ACC112 (cell line): ENCODE results near the gene ATXN1L.
"Not testable (repeated sequence)": the region's sequence is repeated elsewhere in the genome, so short reads cannot be mapped to it uniquely, and the experiment has no call there.

Source experiments
- H2AFZ ChIP-seq: fragments of 200-600 bp; sonication (generic); one replicate; pipeline ENCODE4 v1.6.0; 2017; ENCODE audit warnings: antibody characterized with exemption, low read length; ENCODE audit not compliant: unreplicated experiment
- H3K27ac ChIP-seq: fragments of 200-600 bp; sonication (generic); 2 replicates; pipeline ENCODE4 v1.5.1; 2014; ENCODE audit warnings: low read depth, mild to moderate bottlenecking, antibody characterized with exemption, low read length, moderate library complexity
- H3K27me3 ChIP-seq: fragments of 200-600 bp; sonication (generic); 2 replicates; pipeline ENCODE4 v1.6.1; 2014; ENCODE audit warnings: mild to moderate bottlenecking, antibody characterized with exemption, low read length, moderate library complexity, mixed read lengths; ENCODE audit not compliant: insufficient read depth
- H3K36me3 ChIP-seq: fragments of 200-600 bp; sonication (generic); 2 replicates; pipeline ENCODE4 v1.6.1; 2016; ENCODE audit warnings: mild to moderate bottlenecking, antibody characterized with exemption, low read length, moderate library complexity, mixed read lengths; ENCODE audit not compliant: insufficient read depth
- H3K4me1 ChIP-seq: fragments of 200-600 bp; sonication (generic); one replicate; pipeline ENCODE4 v1.6.1; 2016; ENCODE audit warnings: low read length, mixed read lengths; ENCODE audit not compliant: insufficient read depth, unreplicated experiment, control insufficient read depth
- H3K4me3 ChIP-seq: fragments of 200-600 bp; sonication (generic); 2 replicates; pipeline ENCODE4 v1.5.1; 2014; ENCODE audit warnings: mild to moderate bottlenecking, low read depth, low read length
- H3K79me2 ChIP-seq: fragments of 200-600 bp; sonication (generic); one replicate; pipeline ENCODE4 v1.6.0; 2016; ENCODE audit warnings: low read length; ENCODE audit not compliant: control insufficient read depth, unreplicated experiment, insufficient read depth

Gene ATXN1L

DNA sequence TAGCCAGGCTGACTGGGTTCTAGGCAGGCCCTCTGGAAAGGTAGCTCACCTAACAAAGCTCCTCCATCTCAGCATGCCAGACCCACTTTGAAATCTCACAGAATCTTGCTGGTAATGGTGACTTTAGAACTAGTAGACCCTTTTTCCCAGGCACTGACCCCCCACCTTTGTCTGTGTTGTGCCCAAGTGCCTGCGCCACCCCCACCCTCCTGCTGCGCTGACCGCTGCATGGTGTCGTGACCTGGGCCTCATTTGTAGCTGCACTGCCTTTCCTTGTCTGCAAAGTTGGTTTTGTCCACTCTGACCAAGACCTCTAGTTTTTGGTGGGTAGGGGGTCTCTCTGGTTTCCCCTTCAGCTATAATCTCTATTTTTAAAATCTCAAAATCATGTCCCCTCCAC is 6.8 kb downstream of the ATXN1L start:
- peaks cover 3% of the 10 kb centered on the region; the same call in 1 of the 2 replicates for H3K36me3 ChIP-seq
- peaks cover 17% of the 10 kb centered on the region for H3K79me2 ChIP-seq

GRCh38 chr16:71853413-71853812 is 7.6 kb downstream of the ATXN1L start:
- peaks cover 9% of the 10 kb centered on the region for H3K79me2 ChIP-seq
- no peak overlapping the region for H2AFZ ChIP-seq
- no peaks in the 10 kb centered on the region for H3K4me1 ChIP-seq
- peaks cover 3% of the 10 kb centered on the region; the same call in 1 of the 2 replicates for H3K36me3 ChIP-seq
- H3K4me3 ChIP-seq: no peak overlapping the region
- no peak overlapping the region for H3K27ac ChIP-seq
- no peaks in the 10 kb centered on the region for H3K27me3 ChIP-seq

More for the DNA sequence above, 6.8 kb downstream of the ATXN1L start:
- peaks cover under 1% of the 10 kb centered on the region for H3K4me1 ChIP-seq
- H3K27me3 ChIP-seq: no peaks in the 10 kb centered on the region
- H3K27ac ChIP-seq: no peak overlapping the region
- H3K4me3 ChIP-seq: no peak overlapping the region
- H2AFZ ChIP-seq: no peak overlapping the region

DNA sequence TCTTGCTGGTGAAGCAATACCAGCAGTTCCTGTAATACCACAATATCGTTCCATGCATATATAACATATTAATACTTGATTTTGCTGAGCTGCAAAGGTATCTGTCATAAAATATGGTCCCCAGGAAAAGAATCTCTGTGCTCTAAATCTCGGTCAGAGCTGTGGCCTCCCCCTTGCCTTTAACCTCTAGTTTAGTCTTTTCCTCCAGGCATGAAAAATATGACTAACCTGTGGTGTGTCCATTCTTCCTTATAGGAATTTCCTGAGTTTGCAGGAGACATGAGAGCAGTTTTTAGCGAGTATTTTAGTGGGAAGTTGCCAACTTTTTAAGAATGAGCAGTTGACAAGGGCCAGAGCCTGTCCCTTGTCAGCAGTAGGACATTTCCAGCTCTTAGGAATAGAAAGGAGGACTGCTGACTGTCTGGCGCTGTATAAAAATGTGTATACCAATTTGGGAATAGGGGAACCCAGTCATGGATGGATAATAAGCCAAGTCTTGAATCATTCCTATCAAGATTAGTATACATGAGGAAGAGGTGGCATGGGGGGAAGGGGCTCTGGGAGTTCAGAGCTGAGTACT is 8.7 kb downstream of the ATXN1L start:
- no peak overlapping the region for H3K27ac ChIP-seq
- H3K27me3 ChIP-seq: no peaks in the 10 kb centered on the region
- H2AFZ ChIP-seq: no peak overlapping the region
- H3K79me2 ChIP-seq: peaks cover 6% of the 10 kb centered on the region
- H3K4me1 ChIP-seq: no peaks in the 10 kb centered on the region
- H3K36me3 ChIP-seq: 0 out of 2 replicates have a peak, but pooled peaks cover 3% of the 10 kb centered on the region
- no peak overlapping the region for H3K4me3 ChIP-seq

DNA sequence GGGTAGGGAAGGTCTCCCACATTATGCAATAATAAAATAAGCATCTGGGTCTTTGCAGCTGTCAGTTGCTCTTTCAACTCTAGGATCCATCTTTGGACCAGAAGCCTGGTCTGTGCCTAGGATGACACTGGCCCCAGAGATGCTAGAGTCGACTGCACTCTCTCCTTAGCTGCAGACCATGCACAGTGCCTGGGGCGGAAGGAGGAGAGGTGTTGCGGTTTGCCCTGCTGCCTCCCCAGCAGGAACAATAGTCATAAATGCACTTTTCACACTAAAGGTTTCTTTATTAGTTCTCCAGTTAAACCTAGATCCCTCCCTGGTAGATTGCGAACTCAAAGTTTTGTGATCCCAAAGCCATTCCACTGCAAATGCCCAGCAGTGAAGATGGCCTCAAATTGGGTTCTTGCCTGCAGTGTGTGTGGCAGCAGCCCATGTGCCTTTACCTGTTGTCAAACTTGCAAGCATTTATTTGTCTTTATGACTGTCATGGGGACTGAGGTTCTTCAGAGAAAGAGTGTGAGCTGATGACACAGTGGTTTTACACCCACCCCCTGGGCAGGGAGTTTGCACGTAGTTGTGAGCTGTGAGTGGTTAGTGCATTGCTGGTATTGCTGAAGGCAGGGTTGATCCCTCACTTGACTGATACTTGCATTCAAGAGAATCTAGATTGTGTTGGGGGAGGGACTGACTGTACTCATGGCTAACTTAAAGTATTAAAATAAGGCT is 10.3 kb downstream of the ATXN1L start:
- Histone ChIP-seq H3K36me3 (0 out of 2 replicates have a peak, but pooled peaks cover 3% of the 10 kb centered on the region), H2AFZ (no peak overlapping the region), H3K27ac (no peak overlapping the region), H3K4me1 (no peaks in the 10 kb centered on the region), H3K27me3 (no peaks in the 10 kb centered on the region), H3K79me2 (peaks cover 6% of the 10 kb centered on the region), H3K4me3 (no peak overlapping the region)

DNA sequence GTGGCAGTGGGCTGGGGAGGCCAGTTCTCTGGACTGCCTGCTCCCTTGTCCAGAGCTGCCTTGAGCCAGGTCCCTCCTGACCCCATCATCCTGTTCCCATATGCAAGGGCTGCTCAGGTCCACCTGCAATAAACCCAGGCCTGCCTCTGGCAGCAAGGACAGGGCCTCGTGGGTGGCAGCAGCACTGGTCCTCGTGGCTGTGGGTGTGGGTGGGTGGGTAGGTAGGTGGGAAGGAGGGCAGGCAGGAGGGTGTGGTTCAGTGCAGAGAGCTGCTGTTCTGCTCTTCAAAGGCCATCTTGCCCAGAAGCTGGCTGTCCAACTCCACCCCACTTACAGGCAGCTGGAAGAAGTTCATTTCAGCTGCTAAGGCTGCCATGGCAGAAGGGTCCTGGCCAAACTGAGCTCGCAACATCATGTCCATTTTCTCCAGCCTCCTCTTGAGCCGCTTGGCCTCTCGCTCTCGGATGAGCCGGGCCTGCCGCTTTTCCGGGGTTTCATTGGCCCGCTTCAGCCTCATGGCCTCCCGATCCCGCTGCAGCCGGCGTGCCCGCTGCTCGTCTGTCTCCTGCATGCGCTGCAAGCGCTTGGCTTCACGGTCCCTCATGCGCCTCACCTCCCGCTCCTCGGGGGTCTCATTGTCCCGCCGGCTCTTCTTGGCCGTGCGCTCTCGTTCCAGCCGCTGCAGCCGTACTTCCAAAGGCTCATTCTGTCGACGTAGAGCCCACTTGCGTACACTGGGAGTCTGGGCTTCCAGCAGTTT is 14.2 kb downstream of the ATXN1L start:
- H3K27me3 ChIP-seq: no peaks in the 10 kb centered on the region
- no peaks in the 10 kb centered on the region for H3K4me1 ChIP-seq
- peaks cover 6% of the 10 kb centered on the region for H3K79me2 ChIP-seq
- H3K27ac ChIP-seq: no peak overlapping the region
- peaks cover 6% of the 10 kb centered on the region; the same call in 1 of the 2 replicates for H3K36me3 ChIP-seq
- no peak overlapping the region for H3K4me3 ChIP-seq
- no peak overlapping the region for H2AFZ ChIP-seq

GRCh38 chr16:71863995-71864394 is 18.2 kb downstream of the ATXN1L start:
- H3K36me3 ChIP-seq: peaks cover 4% of the 10 kb centered on the region; the same call in 1 of the 2 replicates
- no peak overlapping the region for H2AFZ ChIP-seq
- H3K27me3 ChIP-seq: no peaks in the 10 kb centered on the region
- H3K4me1 ChIP-seq: no peaks in the 10 kb centered on the region
- no peak overlapping the region for H3K4me3 ChIP-seq
- H3K79me2 ChIP-seq: no peaks in the 10 kb centered on the region
- H3K27ac ChIP-seq: no peak overlapping the region

GRCh38 chr16:71865173-71865863 is 19.5 kb downstream of the ATXN1L start:
- Histone ChIP-seq H3K4me3 (no peak overlapping the region), H3K79me2 (no peaks in the 10 kb centered on the region), H3K4me1 (no peaks in the 10 kb centered on the region), H3K36me3 (peaks cover 4% of the 10 kb centered on the region; the same call in 1 of the 2 replicates), H2AFZ (no peak overlapping the region), H3K27ac (no peak overlapping the region), H3K27me3 (no peaks in the 10 kb centered on the region)

DNA sequence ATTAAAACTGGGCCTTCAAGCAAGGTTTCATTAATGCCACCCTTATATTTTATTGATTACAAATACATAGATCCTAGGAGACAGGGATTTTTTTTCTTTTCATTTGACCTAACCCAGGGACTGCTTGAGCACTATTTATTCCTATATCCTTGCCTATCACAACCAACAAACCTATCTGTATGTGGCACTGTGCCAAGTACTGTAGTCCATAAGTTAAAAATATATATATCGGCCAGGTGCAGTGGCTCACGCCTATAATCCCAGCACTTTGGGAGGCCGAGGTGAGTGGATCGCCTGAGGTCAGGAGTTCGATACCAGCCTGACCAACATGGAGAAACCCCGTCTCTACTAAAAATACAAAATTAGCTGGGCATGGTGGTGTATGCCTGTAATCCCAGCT is 21.4 kb downstream of the ATXN1L start:
- not testable (repeated sequence) for H3K79me2 ChIP-seq, H3K27me3 ChIP-seq, H3K27ac ChIP-seq, H3K4me1 ChIP-seq, H3K36me3 ChIP-seq, H3K4me3 ChIP-seq, H2AFZ ChIP-seq

GRCh38 chr16:71867939-71868338 is 22.2 kb downstream of the ATXN1L start:
- no peaks in the 10 kb centered on the region for H3K79me2 ChIP-seq
- no peaks in the 10 kb centered on the region for H3K27me3 ChIP-seq
- no peak overlapping the region for H3K27ac ChIP-seq
- no peak overlapping the region for H2AFZ ChIP-seq
- H3K36me3 ChIP-seq: peaks cover 4% of the 10 kb centered on the region; the same call in 1 of the 2 replicates
- no peak overlapping the region for H3K4me3 ChIP-seq
- H3K4me1 ChIP-seq: no peaks in the 10 kb centered on the region

GRCh38 chr16:71869089-71869488 is 23.3 kb downstream of the ATXN1L start:
- H3K4me3 ChIP-seq: no peak overlapping the region
- no peak overlapping the region for H3K27ac ChIP-seq
- peaks cover 4% of the 10 kb centered on the region; the same call in 1 of the 2 replicates for H3K36me3 ChIP-seq
- H3K27me3 ChIP-seq: no peaks in the 10 kb centered on the region
- H3K79me2 ChIP-seq: no peaks in the 10 kb centered on the region
- no peak overlapping the region for H2AFZ ChIP-seq
- no peaks in the 10 kb centered on the region for H3K4me1 ChIP-seq
